IMR-90 (cell line): ENCODE measurements around the gene COX17. TPM values are rescaled to one million over a fixed set of nuclear protein-coding genes. Genes with fewer than 3 reads are reported as not detected.

ENCODE experiments used
- ATAC-seq: fragments of 200-7000 bp; cut with Tn5 transposase; 2 replicates; pipeline ENCODE4 v1.9.1; 2020; ENCODE audit warnings: low read depth, mild to moderate bottlenecking, moderate library complexity
- BruUV-seq: library from RNA; stranded (reverse); fragments of 400-500 nt; replicated peaks from 2 replicates; lab custom pipeline; 2021; lab: Mats Ljungman, UMichigan
- CTCF ChIA-PET: fragments of 300-600 bp; formaldehyde crosslinking; extraction: SDS; loops from one replicate; lab custom pipeline; 2021; ENCODE audit warnings: antibody characterized with exemption; lab: Yijun Ruan, JAX
- POLR2A ChIA-PET: fragments of 300-600 bp; sonication (Branson Sonifier 250); formaldehyde crosslinking; loops from one replicate; lab custom pipeline; 2022; ENCODE audit warnings: antibody characterized with exemption; ENCODE audit not compliant: unreplicated experiment; lab: Charles Lee
- DNase-seq: peaks from one replicate; pipeline ENCODE4 v3.0.0; 2013
- H2AFZ ChIP-seq: replicated peaks from 2 replicates; pipeline ENCODE3; 2013; ENCODE audit warnings: low read length, mild to moderate bottlenecking; ENCODE audit not compliant: poor library complexity
- H2AK5ac ChIP-seq: 2 replicates; pipeline ENCODE4 v1.6.1; 2013; ENCODE audit warnings: low read depth, low read length, inconsistent platforms
- H2AK9ac ChIP-seq: replicated peaks from 2 replicates; pipeline ENCODE3; 2013; ENCODE audit warnings: mild to moderate bottlenecking, low read depth, low read length, moderate library complexity; ENCODE audit not compliant: poor library complexity
- H2BK120ac ChIP-seq: 2 replicates; pipeline ENCODE4 v1.6.1; 2013; ENCODE audit warnings: low read depth, low read length, inconsistent platforms
- H2BK15ac ChIP-seq: 3 replicates; pipeline ENCODE4 v1.6.1; 2013; ENCODE audit warnings: low read depth, low read length, inconsistent platforms
- H2BK20ac ChIP-seq: 2 replicates; pipeline ENCODE4 v1.6.1; 2013; ENCODE audit warnings: low read depth, mild to moderate bottlenecking, inconsistent platforms, low read length, moderate library complexity
- H2BK5ac ChIP-seq: 2 replicates; pipeline ENCODE4 v1.6.1; 2013; ENCODE audit warnings: mild to moderate bottlenecking, low read depth, low read length, inconsistent platforms; ENCODE audit not compliant: poor library complexity, severe bottlenecking
- H3K14ac ChIP-seq: replicated peaks from 2 replicates; pipeline ENCODE4 v1.6.1; 2013; ENCODE audit warnings: low read depth, low read length, inconsistent platforms
- H3K18ac ChIP-seq: 2 replicates; pipeline ENCODE4 v1.6.1; 2013; ENCODE audit warnings: low read depth, low read length, control low read depth
- H3K23ac ChIP-seq: 2 replicates; pipeline ENCODE4 v1.6.1; 2013; ENCODE audit warnings: low read depth, low read length, inconsistent platforms
- H3K27ac ChIP-seq: 2 replicates; pipeline ENCODE4 v1.5.1; 2013; ENCODE audit warnings: mild to moderate bottlenecking, control low read depth, low read length; ENCODE audit not compliant: insufficient read depth
- H3K27me3 ChIP-seq: 2 replicates; pipeline ENCODE4 v1.6.1; 2013; ENCODE audit warnings: low read length; ENCODE audit not compliant: control insufficient read depth, insufficient read depth
- H3K36me3 ChIP-seq: 2 replicates; pipeline ENCODE4 v1.6.1; 2013; ENCODE audit warnings: low read length, mixed read lengths; ENCODE audit not compliant: control insufficient read depth, insufficient read depth
- H3K4ac ChIP-seq: 2 replicates; pipeline ENCODE4 v1.6.1; 2013; ENCODE audit warnings: low read depth, low read length, inconsistent platforms
- H3K4me1 ChIP-seq: 2 replicates; pipeline ENCODE4 v1.6.1; 2013; ENCODE audit warnings: low read length, mixed read lengths; ENCODE audit not compliant: control insufficient read depth, insufficient read depth
- H3K4me2 ChIP-seq: 2 replicates; pipeline ENCODE4 v1.6.1; 2013; ENCODE audit warnings: low read depth, mild to moderate bottlenecking, control low read depth, low read length, moderate library complexity
- H3K4me3 ChIP-seq: 2 replicates; pipeline ENCODE4 v1.5.1; 2013; ENCODE audit warnings: low read depth, mild to moderate bottlenecking, control low read depth, low read length, moderate library complexity; ENCODE audit not compliant: insufficient read depth
- H3K56ac ChIP-seq: 2 replicates; pipeline ENCODE4 v1.6.1; 2013; ENCODE audit warnings: low read length, inconsistent platforms; ENCODE audit not compliant: insufficient read depth; ENCODE audit errors: extremely low read depth
- H3K79me1 ChIP-seq, 2 experiments: 2 replicates each; pipeline ENCODE4 v1.6.1; 2013; ENCODE audit warnings: low read length in 2 of 2, inconsistent platforms in 1 of 2, low read depth in 1 of 2
- H3K9ac ChIP-seq: 2 replicates; pipeline ENCODE4 v1.6.1; 2013; ENCODE audit warnings: low read depth, low read length, control low read depth
- H3K9me1 ChIP-seq: 2 replicates; pipeline ENCODE4 v1.6.1; 2013; ENCODE audit warnings: low read length, inconsistent platforms; ENCODE audit not compliant: insufficient read depth
- H3K9me3 ChIP-seq: 2 replicates; pipeline ENCODE4 v1.6.1; 2013; ENCODE audit warnings: low read length; ENCODE audit not compliant: control insufficient read depth, insufficient read depth
- H4K20me1 ChIP-seq: 2 replicates; pipeline ENCODE4 v1.6.1; 2013; ENCODE audit warnings: low read length, inconsistent platforms; ENCODE audit not compliant: insufficient read depth
- H4K5ac ChIP-seq: 2 replicates; pipeline ENCODE4 v1.6.1; 2013; ENCODE audit warnings: mild to moderate bottlenecking, low read depth, low read length, control low read depth
- H4K8ac ChIP-seq, 2 experiments: 2 replicates each; pipeline ENCODE4 v1.6.1; 2013; ENCODE audit warnings: low read depth in 2 of 2, low read length in 2 of 2, control low read depth in 1 of 2, inconsistent platforms in 1 of 2
- H4K91ac ChIP-seq: 2 replicates; pipeline ENCODE4 v1.6.1; 2013; ENCODE audit warnings: low read depth, low read length, inconsistent platforms; ENCODE audit not compliant: insufficient read depth
- BHLHE40 ChIP-seq: fragments of 150-350 bp; IDR thresholded peaks from 2 replicates; pipeline ENCODE4 v1.6.1; 2016; ENCODE audit warnings: mild to moderate bottlenecking, low read depth, low read length
- CEBPB ChIP-seq: IDR thresholded peaks from 2 replicates; pipeline ENCODE4 v1.6.1; 2012; ENCODE audit warnings: low read depth, low read length, improper control_type of control experiment
- CHD1 ChIP-seq: IDR thresholded peaks from 2 replicates; pipeline ENCODE4 v1.6.1; 2012; ENCODE audit warnings: low read depth, low read length, improper control_type of control experiment
- MAFK ChIP-seq: IDR thresholded peaks from 2 replicates; pipeline ENCODE4 v1.6.1; 2012; ENCODE audit warnings: low read depth, low read length, improper control_type of control experiment
- MAZ ChIP-seq: IDR thresholded peaks from 2 replicates; pipeline ENCODE4 v1.6.1; 2012; ENCODE audit warnings: low read depth, mild to moderate bottlenecking, low read length, improper control_type of control experiment, moderate library complexity, borderline replicate concordance
- MXI1 ChIP-seq: IDR thresholded peaks from 2 replicates; pipeline ENCODE4 v1.6.1; 2012; ENCODE audit warnings: low read depth, mild to moderate bottlenecking, low read length, moderate library complexity, borderline replicate concordance
- NFE2L2 ChIP-seq: fragments of 150-350 bp; IDR thresholded peaks from 2 replicates; pipeline ENCODE4 v1.6.1; 2016; ENCODE audit warnings: low read depth, mild to moderate bottlenecking, low read length
- POLR2A ChIP-seq: IDR thresholded peaks from 2 replicates; pipeline ENCODE4 v1.6.1; 2012; ENCODE audit warnings: mild to moderate bottlenecking, low read depth, low read length
- RAD21 ChIP-seq: IDR thresholded peaks from 2 replicates; pipeline ENCODE4 v1.6.1; 2012; ENCODE audit warnings: low read length, improper control_type of control experiment
- RCOR1 ChIP-seq: IDR thresholded peaks from 2 replicates; pipeline ENCODE4 v1.6.1; 2012; ENCODE audit warnings: mild to moderate bottlenecking, low read length, improper control_type of control experiment; ENCODE audit not compliant: insufficient replicate concordance
- RFX5 ChIP-seq: IDR thresholded peaks from 2 replicates; pipeline ENCODE4 v1.8.0; 2012; ENCODE audit warnings: low read depth, mild to moderate bottlenecking, low read length, moderate library complexity
- SMC3 ChIP-seq: fragments of 150-350 bp; IDR thresholded peaks from 2 replicates; pipeline ENCODE4 v1.6.1; 2016; ENCODE audit warnings: low read depth, mild to moderate bottlenecking, antibody characterized with exemption, low read length, moderate library complexity
- WGBS, 2 experiments: methylation state at CpG; one replicate each; pipeline versions ENCODE4 v1.1.5 to v1.1.7; 2013; ENCODE audit warnings: missing lambda C conversion rate in 2 of 2; ENCODE audit not compliant: insufficient read length in 1 of 2; ENCODE audit errors: extremely low coverage in 2 of 2; 5-methylcytosine and 5-hydroxymethylcytosine counted together
- dilution Hi-C: fragments of 300-500 bp; cut with HindIII; formaldehyde crosslinking; loops from one replicate; pipeline ENCODE4 v1.14.3; 2018; ENCODE audit warnings: low sequenced_read_pairs; ENCODE audit not compliant: unreplicated experiment
- in situ Hi-C: fragments of 300-500 bp; cut with MboI; formaldehyde crosslinking; loops from 3 replicates; pipeline ENCODE4 v1.14.3; 2019; ENCODE audit warnings: low sequenced_read_pairs, inconsistent platforms, mixed read lengths
- intact Hi-C: fragments of 100-400 bp; cut with micrococcal nuclease; formaldehyde crosslinking; loops from 2 replicates; pipeline ENCODE4 v1.10.0; 2022
- polyA plus RNA-seq, 3 experiments: library from polyadenylated mRNA; depleted of rRNA; stranded (reverse); fragments of >200 nt; gene quantifications; 2 replicates each; pipeline ENCODE4 v1.2.3, GENCODE V29; 2012; ENCODE audit warnings: low replicate concordance in 1 of 3
- total RNA-seq: library from RNA; depleted of rRNA; stranded (reverse); fragments of >200 nt; gene quantifications from 2 replicates; pipeline ENCODE4 v1.2.3, GENCODE V29; 2012
- TF ChIP-seq, protein P1 (sequence below): conservative IDR thresholded peaks from 2 replicates; pipeline ENCODE4 v1.5.1; 2012; ENCODE audit warnings: mild to moderate bottlenecking, low read depth, low read length, improper control_type of control experiment
- TF ChIP-seq, protein P2 (sequence below): fragments of 150-350 bp; IDR thresholded peaks from 2 replicates; pipeline ENCODE4 v1.6.1; 2017; ENCODE audit warnings: mild to moderate bottlenecking, antibody characterized with exemption, low read length, low read depth
- TF ChIP-seq, protein P3 (sequence below): fragments of 150-350 bp; IDR thresholded peaks from 2 replicates; pipeline ENCODE4 v1.6.1; 2016; ENCODE audit warnings: low read depth, mild to moderate bottlenecking, low read length, moderate library complexity, borderline replicate concordance

The COX17 gene
- total and polyA plus RNA-seq, 2 of the 4 experiments (the other 2 are of a cell fraction): 2.0 to 24.5 TPM

DNA sequence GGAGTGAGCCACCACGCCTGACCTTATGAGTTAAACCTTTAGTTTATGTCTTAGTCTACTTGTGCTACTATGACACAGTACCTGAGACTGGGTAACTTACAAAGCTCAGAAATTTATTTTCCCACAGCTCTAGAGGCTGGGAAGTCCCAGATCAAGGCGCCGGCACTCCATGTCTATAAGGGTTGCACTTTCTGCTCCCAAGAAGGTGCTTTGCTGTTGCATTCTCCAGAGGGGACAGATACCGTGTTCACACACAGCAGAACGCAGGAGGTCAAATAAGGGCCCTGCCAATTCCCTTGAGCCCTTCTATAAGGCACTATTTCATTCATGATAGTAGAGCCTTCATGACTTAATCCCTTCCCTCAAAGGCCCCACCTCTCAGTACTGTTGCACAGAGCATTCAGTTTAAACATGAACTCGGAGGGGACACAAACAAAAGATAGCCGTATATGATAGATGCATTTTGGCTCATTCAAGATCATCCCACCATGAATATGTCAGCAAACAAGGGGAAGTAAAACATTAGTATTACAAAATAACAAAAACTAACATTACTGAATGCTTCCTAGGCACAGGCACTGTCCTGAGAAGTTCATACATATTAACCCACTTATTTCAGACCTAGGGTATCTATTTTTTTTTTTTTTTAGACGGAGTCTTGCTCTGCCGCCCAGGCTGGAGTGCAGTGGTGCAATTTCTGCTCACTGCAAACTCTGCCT is 53.0 kb downstream of the COX17 start:
- BruUV-seq: no TSS peak
- POLR2A ChIA-PET: no interaction called here
- WGBS, 2 experiments: 88% methylated on average over 4 of the region's 9 CpGs; no CpG with 5 or more reads in 1 of the 2 experiments

More for the DNA sequence above, 53.0 kb downstream of the COX17 start:
- H3K4ac ChIP-seq: no peak overlapping the region
- peaks cover 12% of the 10 kb centered on the region; the same call in 1 of the 2 replicates for H3K27me3 ChIP-seq
- no peak overlapping the region for H2BK15ac ChIP-seq
- H2AK5ac ChIP-seq: no peak overlapping the region
- H2BK20ac ChIP-seq: no peak overlapping the region
- H3K4me1 ChIP-seq: 0 out of 2 replicates have a peak, but pooled peaks cover 2% of the 10 kb centered on the region
- H3K9me3 ChIP-seq: no peaks in the 10 kb centered on the region; the same call in 1 of the 2 replicates
- TF ChIP-seq, protein P1, sequence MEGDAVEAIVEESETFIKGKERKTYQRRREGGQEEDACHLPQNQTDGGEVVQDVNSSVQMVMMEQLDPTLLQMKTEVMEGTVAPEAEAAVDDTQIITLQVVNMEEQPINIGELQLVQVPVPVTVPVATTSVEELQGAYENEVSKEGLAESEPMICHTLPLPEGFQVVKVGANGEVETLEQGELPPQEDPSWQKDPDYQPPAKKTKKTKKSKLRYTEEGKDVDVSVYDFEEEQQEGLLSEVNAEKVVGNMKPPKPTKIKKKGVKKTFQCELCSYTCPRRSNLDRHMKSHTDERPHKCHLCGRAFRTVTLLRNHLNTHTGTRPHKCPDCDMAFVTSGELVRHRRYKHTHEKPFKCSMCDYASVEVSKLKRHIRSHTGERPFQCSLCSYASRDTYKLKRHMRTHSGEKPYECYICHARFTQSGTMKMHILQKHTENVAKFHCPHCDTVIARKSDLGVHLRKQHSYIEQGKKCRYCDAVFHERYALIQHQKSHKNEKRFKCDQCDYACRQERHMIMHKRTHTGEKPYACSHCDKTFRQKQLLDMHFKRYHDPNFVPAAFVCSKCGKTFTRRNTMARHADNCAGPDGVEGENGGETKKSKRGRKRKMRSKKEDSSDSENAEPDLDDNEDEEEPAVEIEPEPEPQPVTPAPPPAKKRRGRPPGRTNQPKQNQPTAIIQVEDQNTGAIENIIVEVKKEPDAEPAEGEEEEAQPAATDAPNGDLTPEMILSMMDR: no peak
- TF ChIP-seq, protein P2, sequence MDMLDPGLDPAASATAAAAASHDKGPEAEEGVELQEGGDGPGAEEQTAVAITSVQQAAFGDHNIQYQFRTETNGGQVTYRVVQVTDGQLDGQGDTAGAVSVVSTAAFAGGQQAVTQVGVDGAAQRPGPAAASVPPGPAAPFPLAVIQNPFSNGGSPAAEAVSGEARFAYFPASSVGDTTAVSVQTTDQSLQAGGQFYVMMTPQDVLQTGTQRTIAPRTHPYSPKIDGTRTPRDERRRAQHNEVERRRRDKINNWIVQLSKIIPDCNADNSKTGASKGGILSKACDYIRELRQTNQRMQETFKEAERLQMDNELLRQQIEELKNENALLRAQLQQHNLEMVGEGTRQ: no peak
- TF ChIP-seq POLR2A (no peak), MAFK (no peak), BHLHE40 (no peak), MAZ (no peak), RFX5 (no peak), RCOR1 (no peak), CHD1 (no peak), RAD21 (no peak), NFE2L2 (no peak), MXI1 (no peak), CEBPB (no peak), SMC3 (no peak)
- TF ChIP-seq, protein P3, sequence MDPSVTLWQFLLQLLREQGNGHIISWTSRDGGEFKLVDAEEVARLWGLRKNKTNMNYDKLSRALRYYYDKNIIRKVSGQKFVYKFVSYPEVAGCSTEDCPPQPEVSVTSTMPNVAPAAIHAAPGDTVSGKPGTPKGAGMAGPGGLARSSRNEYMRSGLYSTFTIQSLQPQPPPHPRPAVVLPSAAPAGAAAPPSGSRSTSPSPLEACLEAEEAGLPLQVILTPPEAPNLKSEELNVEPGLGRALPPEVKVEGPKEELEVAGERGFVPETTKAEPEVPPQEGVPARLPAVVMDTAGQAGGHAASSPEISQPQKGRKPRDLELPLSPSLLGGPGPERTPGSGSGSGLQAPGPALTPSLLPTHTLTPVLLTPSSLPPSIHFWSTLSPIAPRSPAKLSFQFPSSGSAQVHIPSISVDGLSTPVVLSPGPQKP: no peak
- no peaks in the 10 kb centered on the region for H3K9me1 ChIP-seq
- no peak overlapping the region for H3K23ac ChIP-seq
- ATAC-seq (no peak), DNase-seq (no peak)
- dilution Hi-C loops: no loop called here
- no peak overlapping the region for H3K18ac ChIP-seq
- H4K91ac ChIP-seq: no peak overlapping the region
- H2BK5ac ChIP-seq: no peak overlapping the region
- H3K9ac ChIP-seq: no peak overlapping the region
- H2BK120ac ChIP-seq: no peak overlapping the region
- H2AFZ ChIP-seq: no peak overlapping the region
- H3K36me3 ChIP-seq: no peaks in the 10 kb centered on the region
- in situ Hi-C loops: no loop called here
- no peak overlapping the region for H3K4me3 ChIP-seq
- no peak overlapping the region for H3K14ac ChIP-seq
- no peak overlapping the region for H4K5ac ChIP-seq
- no peak overlapping the region for H2AK9ac ChIP-seq
- H4K8ac ChIP-seq: no peak overlapping the region
- H4K20me1 ChIP-seq: no peaks in the 10 kb centered on the region
- intact Hi-C loops: no loop called here
- no peak overlapping the region for H3K27ac ChIP-seq
- no peaks in the 10 kb centered on the region for H3K79me1 ChIP-seq
- CTCF ChIA-PET: no interaction called here
- H3K56ac ChIP-seq: no peak overlapping the region
- H3K4me2 ChIP-seq: no peak overlapping the region
